Testis (tissue), 2 donors: ENCODE results near the gene EDN2.

Source experiments
- CTCF ChIP-seq, 3 experiments: fragments of 450-650 bp in 2 of 3; fragments of 200-600 bp in 1 of 3; sonication (generic) in 1 of 3; IDR thresholded peaks; one replicate each; pipeline ENCODE4 v1.5.1; 2016 to 2019; ENCODE audit warnings: antibody characterized with exemption in 3 of 3, mild to moderate bottlenecking in 2 of 3, moderate library complexity in 1 of 3
- POLR2A ChIP-seq: fragments of 450-650 bp; IDR thresholded peaks from one replicate; pipeline ENCODE4 v1.6.1; 2017; ENCODE audit warnings: antibody characterized with exemption, mild to moderate bottlenecking, moderate library complexity

GRCh38 chr1:41431490-41432350 lies 52.8 kb downstream of the EDN2 start:
- TF ChIP-seq CTCF (IDR thresholded peaks at IDR 0.05) = no peak
- no peak for TF ChIP-seq POLR2A
